ENCODE results near the gene EMC8.

DNA sequence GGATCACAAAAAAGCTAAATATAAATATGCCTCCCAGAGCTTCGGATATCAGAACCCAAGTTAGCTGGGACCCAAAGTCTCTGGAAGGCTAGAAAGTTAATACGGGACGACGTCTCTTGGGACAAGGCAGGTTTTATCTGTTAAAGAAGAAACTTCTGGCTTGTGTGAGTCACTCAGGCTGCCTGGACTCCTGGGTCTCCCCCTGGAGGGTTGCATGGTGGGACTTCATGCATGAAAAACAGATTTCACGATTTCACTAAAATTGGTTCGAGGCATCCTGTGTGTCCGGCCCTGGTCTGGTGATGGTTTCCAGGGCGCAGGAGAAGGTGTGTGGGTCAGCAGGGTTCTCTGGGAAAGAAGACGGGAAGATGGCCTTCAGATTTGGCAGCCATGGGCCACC, 47.1 kb upstream of the EMC8 start:
- TF ChIP-seq, protein P1, sequence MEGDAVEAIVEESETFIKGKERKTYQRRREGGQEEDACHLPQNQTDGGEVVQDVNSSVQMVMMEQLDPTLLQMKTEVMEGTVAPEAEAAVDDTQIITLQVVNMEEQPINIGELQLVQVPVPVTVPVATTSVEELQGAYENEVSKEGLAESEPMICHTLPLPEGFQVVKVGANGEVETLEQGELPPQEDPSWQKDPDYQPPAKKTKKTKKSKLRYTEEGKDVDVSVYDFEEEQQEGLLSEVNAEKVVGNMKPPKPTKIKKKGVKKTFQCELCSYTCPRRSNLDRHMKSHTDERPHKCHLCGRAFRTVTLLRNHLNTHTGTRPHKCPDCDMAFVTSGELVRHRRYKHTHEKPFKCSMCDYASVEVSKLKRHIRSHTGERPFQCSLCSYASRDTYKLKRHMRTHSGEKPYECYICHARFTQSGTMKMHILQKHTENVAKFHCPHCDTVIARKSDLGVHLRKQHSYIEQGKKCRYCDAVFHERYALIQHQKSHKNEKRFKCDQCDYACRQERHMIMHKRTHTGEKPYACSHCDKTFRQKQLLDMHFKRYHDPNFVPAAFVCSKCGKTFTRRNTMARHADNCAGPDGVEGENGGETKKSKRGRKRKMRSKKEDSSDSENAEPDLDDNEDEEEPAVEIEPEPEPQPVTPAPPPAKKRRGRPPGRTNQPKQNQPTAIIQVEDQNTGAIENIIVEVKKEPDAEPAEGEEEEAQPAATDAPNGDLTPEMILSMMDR (conservative IDR thresholded peaks at IDR 0.05; ENCODE audit: low read length), result no peak
- TF ChIP-seq EZH2phosphoT487 (IDR thresholded peaks at IDR 0.05; ENCODE audit: borderline replicate concordance), result no peak
